NOMO-1 treated with DMSO at 0.1 percent for 48 hours (cell line): Measurements from ENCODE around the gene DUSP5.

ENCODE experiments used
- DNase-seq: peaks from one replicate; lab custom pipeline; 2025; ENCODE audit not compliant: unreplicated experiment; lab: John Stamatoyannopoulos, UW

Gene DUSP5

DNA sequence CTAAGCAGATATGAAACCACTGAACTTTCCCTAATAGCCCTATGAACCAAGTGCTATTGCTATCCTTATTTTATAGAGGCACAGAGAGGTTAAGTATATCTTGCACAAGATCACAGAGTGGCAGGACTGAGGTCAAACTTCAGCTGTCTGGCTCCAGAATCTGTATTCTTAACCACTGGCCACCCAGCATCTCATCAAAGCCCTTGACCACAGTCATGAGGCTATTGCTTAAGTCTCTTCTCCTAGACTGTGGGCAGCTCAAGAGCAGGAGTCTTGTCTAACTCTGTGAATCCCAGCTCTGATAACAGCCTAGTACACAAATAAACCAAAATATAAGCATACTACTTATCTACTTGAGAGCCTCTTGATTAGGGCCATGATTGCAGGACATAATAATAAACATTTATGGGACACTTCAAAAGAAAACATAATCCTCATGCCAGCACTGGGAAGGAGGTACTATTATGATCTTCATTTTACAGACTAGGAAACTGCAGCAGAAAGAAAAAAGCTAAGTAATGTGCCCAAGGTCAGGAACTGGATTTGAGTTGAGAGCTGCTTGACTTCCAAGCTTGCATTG lies 47.3 kb downstream of the DUSP5 start:
- DNase-seq: no peak

DNA sequence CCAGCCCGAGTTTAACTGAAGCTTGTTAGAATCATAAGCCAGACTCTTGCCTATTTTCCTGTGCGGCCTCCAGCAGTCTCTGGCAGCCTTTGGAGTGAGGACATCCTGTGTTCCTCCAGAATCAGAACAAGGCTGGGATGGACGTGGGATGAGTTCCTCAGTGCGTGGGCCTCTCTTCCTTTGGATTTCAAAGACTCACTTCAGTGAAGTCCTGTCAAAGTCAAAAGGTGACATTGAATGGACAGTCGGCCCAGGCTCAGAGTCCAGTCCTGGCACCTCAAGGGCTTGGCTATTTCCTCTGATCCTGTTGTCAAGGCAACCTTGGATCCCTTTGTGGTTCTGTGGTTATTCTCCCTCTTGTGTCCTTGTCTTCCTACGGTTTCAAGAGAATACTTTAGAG lies 48.4 kb downstream of the DUSP5 start:
- DNase-seq: no peak

DNA sequence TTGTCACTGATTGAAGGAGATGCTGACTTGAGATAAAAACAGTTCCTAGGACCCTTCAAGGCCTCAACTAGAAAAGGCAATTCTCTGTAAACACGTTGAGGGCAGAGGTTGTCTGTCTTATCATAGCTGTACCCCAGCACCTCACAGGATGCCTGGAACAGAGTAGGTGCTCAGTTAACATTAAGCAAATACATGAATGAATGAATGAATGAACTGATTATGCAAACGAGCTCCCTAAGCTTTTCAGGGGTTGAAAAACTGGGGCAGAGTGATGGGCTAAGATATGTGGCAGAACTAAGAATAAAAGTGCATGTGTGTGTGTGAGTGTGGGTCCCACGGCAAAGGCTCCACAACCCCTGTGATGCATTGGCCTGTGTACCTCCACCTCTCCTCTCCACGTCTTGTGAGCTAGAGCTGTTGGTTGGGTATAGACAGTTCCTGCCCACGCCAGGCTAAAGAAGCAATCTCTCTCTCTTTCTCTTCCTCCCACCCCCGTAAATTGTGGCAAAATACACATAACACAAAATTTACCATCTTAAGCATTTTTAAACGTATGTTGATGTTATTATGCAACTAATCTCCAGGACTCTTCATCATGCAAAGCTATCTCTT lies 48.9 kb downstream of the DUSP5 start:
- DNase-seq: no peak

DNA sequence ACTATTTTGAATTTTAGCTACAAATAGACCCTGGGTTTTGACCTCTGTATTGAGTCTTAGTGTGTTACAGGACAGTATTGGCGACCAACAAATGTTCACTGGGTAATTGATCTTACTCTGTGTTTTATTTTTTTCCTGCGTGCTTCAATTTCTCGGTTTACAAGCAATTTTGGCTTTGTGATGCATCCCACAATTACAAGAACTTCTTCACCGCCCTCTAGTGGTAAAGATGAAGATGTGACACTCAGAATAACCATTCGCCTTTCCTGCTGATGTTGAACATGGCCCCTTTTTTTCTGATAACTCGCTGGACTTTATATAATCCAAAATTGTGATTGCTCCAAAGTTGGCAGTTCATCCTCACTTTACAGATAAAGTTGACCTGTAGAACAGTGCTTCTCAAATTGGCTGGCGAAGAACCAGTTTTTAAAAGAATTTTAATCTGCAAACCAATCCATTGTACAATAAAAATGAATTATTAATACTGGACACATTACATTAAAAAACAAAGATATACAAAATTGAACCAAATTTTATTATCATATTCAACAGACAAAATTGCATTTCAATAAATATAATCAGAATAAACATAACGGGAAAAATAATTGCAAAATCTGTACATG lies 49.5 kb downstream of the DUSP5 start:
- peak; percentile 73 for DNase-seq

DNA sequence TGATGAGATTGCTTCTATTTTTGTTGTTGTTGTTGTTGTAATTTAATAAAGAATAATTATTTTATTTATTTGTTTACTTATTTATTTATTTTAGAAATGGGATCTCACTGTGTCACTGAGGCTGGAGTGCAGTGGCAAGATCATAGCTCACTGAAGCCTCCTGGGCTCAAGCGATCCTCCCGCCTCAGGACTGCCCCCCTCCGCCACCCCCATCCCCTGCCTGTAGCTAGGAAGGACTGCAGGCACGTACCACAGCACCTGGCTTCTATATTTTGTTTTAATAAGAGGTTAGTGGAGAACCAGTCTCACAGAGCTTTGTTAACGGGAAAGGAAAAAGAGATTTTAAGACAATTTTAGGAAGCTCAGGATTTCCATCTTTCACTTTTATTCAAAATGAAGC lies 50.3 kb downstream of the DUSP5 start:
- no peak for DNase-seq

DNA sequence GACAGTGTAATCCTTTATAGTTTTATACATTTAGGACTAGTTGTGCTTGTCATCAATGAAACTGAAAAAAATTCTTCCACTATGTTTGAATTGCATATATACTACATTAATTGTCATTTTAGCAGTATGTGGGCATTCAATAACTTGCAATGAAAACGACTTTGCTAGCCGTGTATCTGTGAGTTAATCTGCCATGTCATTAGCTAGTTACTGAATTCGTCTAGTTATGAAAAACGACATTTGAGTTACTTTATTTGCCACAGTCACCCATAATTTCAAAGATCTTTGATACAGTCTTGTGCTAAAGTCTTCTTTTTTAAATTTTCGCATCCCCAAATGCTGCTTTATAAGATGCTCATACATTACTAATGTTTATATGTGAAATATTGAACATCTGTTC lies 51.5 kb downstream of the DUSP5 start:
- DNase-seq: no peak

DNA sequence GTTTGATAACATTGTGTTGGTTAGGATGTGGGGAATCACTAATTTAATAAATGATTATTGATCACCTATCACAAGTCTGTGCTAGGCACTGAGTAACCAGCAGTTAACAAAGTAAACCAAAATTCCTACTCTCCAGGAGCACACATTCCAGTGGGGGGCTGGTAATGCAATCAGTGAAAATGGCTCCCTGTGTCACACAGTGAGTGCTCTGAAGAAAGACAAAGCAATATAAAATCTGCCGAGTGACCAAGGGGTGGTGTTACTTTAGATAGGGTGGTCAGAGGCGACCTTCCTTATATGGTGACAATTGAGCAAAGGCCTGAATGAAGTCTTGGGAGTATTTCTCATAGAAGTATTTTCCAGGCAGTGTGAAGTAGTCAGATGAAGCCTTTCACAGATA lies 56.2 kb downstream of the DUSP5 start:
- DNase-seq: no peak

DNA sequence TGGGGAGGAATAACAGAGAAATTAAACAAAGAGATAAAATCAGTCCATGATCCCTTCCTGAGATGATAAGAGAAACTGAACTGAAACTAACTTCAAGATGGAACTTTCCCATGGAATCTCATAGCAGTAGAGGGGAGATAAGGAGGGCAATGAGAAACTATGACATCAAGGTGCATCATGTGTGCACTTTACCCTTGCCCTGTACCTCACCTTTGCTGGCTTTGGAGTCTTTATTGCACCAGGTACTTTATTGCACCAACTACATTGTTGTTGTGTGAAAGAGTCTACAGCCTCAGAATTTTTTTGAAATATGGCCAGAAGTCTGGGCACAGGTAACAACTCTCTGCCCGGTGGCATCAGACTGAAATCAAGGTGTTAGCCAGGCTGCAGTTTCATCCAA lies 58.6 kb downstream of the DUSP5 start:
- no peak for DNase-seq

DNA sequence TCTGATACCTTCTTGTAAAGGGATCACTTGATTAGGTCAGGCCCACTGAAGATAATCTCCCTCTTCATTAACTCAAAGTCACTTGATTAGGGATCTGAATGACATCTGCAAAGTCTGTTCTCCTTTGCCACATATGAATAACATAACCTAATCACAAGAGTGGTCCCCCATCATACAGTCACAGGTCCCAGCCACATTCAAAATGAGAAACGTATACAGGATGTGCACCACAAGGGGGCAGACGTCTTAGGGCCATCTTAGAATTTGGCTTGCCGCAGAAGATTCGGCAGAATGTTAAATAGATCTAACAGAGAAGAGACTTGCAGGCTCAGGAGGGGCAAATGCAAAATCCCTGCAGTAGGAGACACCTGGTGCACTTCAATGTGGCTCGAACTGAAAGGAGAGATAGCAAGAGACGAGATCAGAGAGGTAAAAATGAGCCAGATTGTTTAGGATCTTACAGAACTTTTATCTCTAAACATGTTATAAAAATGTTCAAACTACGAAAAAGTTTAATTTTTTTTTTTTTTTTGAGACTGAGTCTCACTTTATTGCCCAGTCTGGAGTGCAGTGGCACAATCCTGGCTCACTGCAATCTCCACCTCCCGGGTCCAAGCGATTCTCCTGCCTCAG lies 59.4 kb downstream of the DUSP5 start:
- DNase-seq: peak; percentile 54

DNA sequence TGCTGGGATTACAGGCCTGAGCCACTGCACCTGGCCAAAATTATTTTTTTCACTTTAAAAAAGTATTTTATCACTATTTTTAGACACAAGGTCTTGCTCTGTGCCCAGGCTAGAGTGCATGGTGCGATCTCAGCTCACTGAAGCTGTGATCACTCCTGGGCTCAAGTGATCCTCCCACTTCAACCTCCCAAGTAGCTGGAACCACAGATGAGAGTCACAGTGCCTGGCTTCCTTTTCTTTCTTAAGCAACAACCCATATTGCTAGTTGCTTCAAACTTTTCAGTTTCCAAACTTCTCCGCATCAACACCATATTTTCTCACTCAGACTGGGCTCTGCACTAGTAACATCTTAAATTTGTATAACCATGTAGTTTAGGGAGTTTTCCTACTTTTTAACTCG lies 60.3 kb downstream of the DUSP5 start:
- DNase-seq: peak; percentile 2

DNA sequence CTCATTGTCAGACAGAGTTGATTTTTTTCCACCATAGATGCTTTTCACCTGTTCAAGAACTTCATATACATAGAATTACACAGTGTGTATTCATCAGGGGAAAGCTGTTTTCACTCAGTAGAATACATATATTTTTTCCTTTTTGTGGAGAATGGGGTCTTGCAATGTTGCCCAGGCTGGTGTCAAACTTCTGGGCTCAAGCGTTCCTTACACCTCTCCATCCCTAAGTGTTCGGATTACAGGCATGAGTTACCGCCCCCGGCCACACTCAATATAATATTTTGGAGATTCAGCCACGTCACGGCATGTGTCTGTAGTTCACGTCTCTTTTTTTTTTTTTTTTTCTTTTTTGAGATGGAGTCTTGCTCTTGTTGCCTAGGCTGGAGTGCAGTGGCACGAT lies 62.3 kb downstream of the DUSP5 start:
- DNase-seq: no peak
